Heart left ventricle (tissue), 16 donors: ENCODE measurements around the gene COL20A1. TPM values are rescaled to one million over a fixed set of nuclear protein-coding genes. Genes with fewer than 3 reads are reported as not detected.

Experiments used
- ATAC-seq, 4 donors: fragments of 200-7000 bp; cut with Tn5 transposase; one replicate each; pipeline ENCODE4 v1.9.1; 2020 to 2022; ENCODE audit warnings: moderate library complexity in 4 of 4, mild to moderate bottlenecking in 3 of 4, moderate number of reproducible peaks in 1 of 4
- DNase-seq, 5 donors: peaks; one replicate each; pipeline ENCODE4 v3.0.0-alpha.2; 2020
- H3K27ac ChIP-seq, 12 donors: fragments of 200-600 bp; sonication (generic) in 4 of 12; one replicate each; pipeline versions ENCODE4 v1.5.0 to v1.8.0; 2016 to 2022; ENCODE audit warnings: mild to moderate bottlenecking in 2 of 12
- H3K27me3 ChIP-seq, 9 donors: fragments of 200-600 bp; sonication (generic) in 2 of 9; one replicate each; pipeline versions ENCODE4 v1.5.1 to v1.8.0; 2016 to 2022; ENCODE audit warnings: mild to moderate bottlenecking in 3 of 9
- H3K36me3 ChIP-seq, 9 donors: fragments of 200-600 bp; sonication (generic) in 2 of 9; one replicate each; pipeline versions ENCODE4 v1.5.0 to v1.8.0; 2018 to 2022; ENCODE audit warnings: mild to moderate bottlenecking in 2 of 9
- H3K4me1 ChIP-seq, 12 donors: fragments of 200-600 bp; sonication (generic) in 4 of 12; one replicate each; pipeline versions ENCODE4 v1.5.0 to v1.8.0; 2016 to 2022; ENCODE audit warnings: mild to moderate bottlenecking in 3 of 12
- H3K4me3 ChIP-seq, 12 donors: fragments of 200-600 bp; sonication (generic) in 4 of 12; one replicate each; pipeline versions ENCODE4 v1.5.0 to v1.8.0; 2017 to 2022; ENCODE audit warnings: mild to moderate bottlenecking in 9 of 12, moderate library complexity in 4 of 12
- H3K9me3 ChIP-seq, 12 donors: fragments of 200-600 bp; sonication (generic) in 4 of 12; one replicate each; pipeline versions ENCODE4 v1.5.0 to v1.8.0; 2016 to 2022; ENCODE audit warnings: mild to moderate bottlenecking in 1 of 12
- CTCF ChIP-seq, 12 donors: fragments of 200-600 bp; sonication (generic) in 4 of 12; IDR thresholded peaks; one replicate each; pipeline versions ENCODE4 v1.5.0 to v1.8.0; 2018 to 2022; ENCODE audit warnings: antibody characterized with exemption in 12 of 12, mild to moderate bottlenecking in 5 of 12
- POLR2A ChIP-seq, 2 donors: fragments of 450-650 bp; IDR thresholded peaks; one replicate each; pipeline ENCODE4 v1.6.1; 2017; ENCODE audit warnings: antibody characterized with exemption in 2 of 2, mild to moderate bottlenecking in 2 of 2, moderate library complexity in 2 of 2
- WGBS, 4 donors: extraction: QIAGEN DNeasy Blood & Tissue Kit in 2 of 4; methylation state at CpG; one replicate each; pipeline versions ENCODE4 v1.1.5 to v1.1.7; 2013 to 2018; 5-methylcytosine and 5-hydroxymethylcytosine counted together
- intact Hi-C, 10 donors: fragments of 100-400 bp; cut with DNase I; formaldehyde crosslinking; loops; one replicate each; pipeline versions ENCODE4 v1.11.1 to v1.14.2; 2022
- polyA plus RNA-seq, 2 donors: library from polyadenylated mRNA; stranded (reverse); fragments of 200-250 nt; gene quantifications; one replicate each; pipeline ENCODE4 v1.2.3, GENCODE V29; 2013
- total RNA-seq, 9 donors: library from RNA; depleted of rRNA in 2 of 9; stranded (reverse); fragments of >200 nt in 2 of 9; fragmentation: NEBNext Ultra II Directional in 3 of 9; extraction: Animal tissue kit (Norgen Biotek cat#: 25700) in 3 of 9; gene quantifications; one replicate each; pipeline versions ENCODE4 v1.1.0 to v1.2.4, GENCODE V29; 2016 to 2023
- donor health status: ischemic (EF 13 %, LVEDD 7.1; RV severe dilation, severe dysfunction).
- donor health status: healthy with polysubstance abuse.
- donor health status: DM: no; HTN: yes; CAD: no.
- donor health status: DM: no; HTN: no; CAD: no.
- donor health status: ischemic (EF 25% LVEDD 6.9; RV normal size, moderate dysfunction).
- donor health status: ischemic (EF 25% LVEDD 5.7; RV mildly dilated, moderate dysfunction).
- donor health status: healthy.
- donor health status: DM: yes; HTN: yes; CAD: no.
- donor health status: ischemic (EF 35%, LVEDD 5.7; RV mildly dilated, moderate dysfunction).
- donor health status: nonischemic (EF 11% LVEDD 7.7; RV severe dilation, severe dysfunction).
- donor health status: DM: yes; HTN: yes; CAD: no.
- donor health status: PGD.
- donor health status: ischemic (EF 29% LVEDD 5.4; RV normal size, mild dysfunction).
- donor health status: nonischemic (EF 23%, LVEDD 6.1; RV moderate dilation, normal function).

The COL20A1 gene
- total and polyA plus RNA-seq, 11 donors: not detected

- H3K27ac ChIP-seq: no peak overlapping the region
- intact Hi-C loops: no loop called here
- H3K27me3 ChIP-seq: peaks cover 0 to 23% (median 0%) of the 10 kb centered on the region in 9 donors
- H3K9me3 ChIP-seq: no peaks in the 10 kb centered on the region
- DNase-seq (no peak), ATAC-seq (no peak)
- H3K4me1 ChIP-seq: peaks cover 0 to 7% (median 0%) of the 10 kb centered on the region in 12 donors
- H3K4me3 ChIP-seq: no peak overlapping the region
- WGBS, 4 donors: 73 to 81% (median 78%) methylated on average over 12 to 14 of the region's 14 CpGs
- no peaks in the 10 kb centered on the region for H3K36me3 ChIP-seq
- TF ChIP-seq CTCF (IDR thresholded peaks at IDR 0.05): no peak
- no peak for TF ChIP-seq POLR2A (IDR thresholded peaks at IDR 0.05)
Observed at GRCh38 chr20:63316502-63316921, 23.5 kb downstream of the COL20A1 start.

GRCh38 chr20:63317061-63317460 lies 24.1 kb downstream of the COL20A1 start:
- Histone ChIP-seq H3K9me3 (no peaks in the 10 kb centered on the region), H3K27me3 (peaks cover 0 to 25% (median 0%) of the 10 kb centered on the region in 9 donors), H3K36me3 (no peaks in the 10 kb centered on the region), H3K4me3 (no peak overlapping the region), H3K27ac (no peak overlapping the region), H3K4me1 (peaks cover 0 to 7% (median 0%) of the 10 kb centered on the region in 12 donors)
- ATAC-seq: no peak
- TF ChIP-seq POLR2A (IDR thresholded peaks at IDR 0.05) (no peak), CTCF (IDR thresholded peaks at IDR 0.05) (no peak)
- WGBS, 4 donors: 83 to 95% (median 92%) methylated on average over 6 of the region's 6 CpGs
- peak in 1 of 5 donors; percentile 11 for DNase-seq
- intact Hi-C loops: no loop called here

GRCh38 chr20:63317601-63318291 lies 24.8 kb downstream of the COL20A1 start:
- Histone ChIP-seq H3K27ac (no peak overlapping the region), H3K27me3 (peaks cover 0 to 29% (median 0%) of the 10 kb centered on the region in 9 donors), H3K9me3 (no peaks in the 10 kb centered on the region), H3K36me3 (no peaks in the 10 kb centered on the region), H3K4me1 (peaks cover 0 to 7% (median 0%) of the 10 kb centered on the region in 12 donors), H3K4me3 (no peak overlapping the region)
- 81 to 86% (median 83%) methylated on average over 17 to 18 of the region's 18 CpGs for WGBS, 4 donors
- TF ChIP-seq CTCF (IDR thresholded peaks at IDR 0.05): no peak
- ATAC-seq (no peak), DNase-seq (peak in 3 of 5 donors; percentile 9 to 47 (median 24))
- intact Hi-C loops: no loop called here

- ATAC-seq (no peak), DNase-seq (peak in 2 of 5 donors; percentile 14 to 48)
- intact Hi-C loops: no loop called here
- Histone ChIP-seq H3K27ac (no peak overlapping the region), H3K36me3 (no peaks in the 10 kb centered on the region), H3K9me3 (no peaks in the 10 kb centered on the region), H3K27me3 (peaks cover 0 to 33% (median 0%) of the 10 kb centered on the region in 9 donors), H3K4me1 (peaks cover 0 to 4% (median 0%) of the 10 kb centered on the region in 12 donors), H3K4me3 (no peak overlapping the region)
- WGBS, 4 donors: 84 to 93% (median 88%) methylated on average over 14 to 24 of the region's 24 CpGs
- TF ChIP-seq POLR2A (IDR thresholded peaks at IDR 0.05): no peak
Observed at GRCh38 chr20:63318391-63319163, 25.6 kb downstream of the COL20A1 start.
